C4-2B (cell line): Measurements from ENCODE around the gene BRD4.

Source experiments
- H3K27ac ChIP-seq: fragments of 450-650 bp; 2 replicates; pipeline ENCODE4 v1.5.1; 2017
- ZFX ChIP-seq: fragments of 450-650 bp; IDR thresholded peaks from 2 replicates; pipeline ENCODE4 v1.6.1; 2017
- TF ChIP-seq, protein P1 (sequence below): fragments of 450-650 bp; conservative IDR thresholded peaks from 2 replicates; pipeline ENCODE4 v1.5.1; 2017; ENCODE audit warnings: mild to moderate bottlenecking

BRD4 gene

DNA sequence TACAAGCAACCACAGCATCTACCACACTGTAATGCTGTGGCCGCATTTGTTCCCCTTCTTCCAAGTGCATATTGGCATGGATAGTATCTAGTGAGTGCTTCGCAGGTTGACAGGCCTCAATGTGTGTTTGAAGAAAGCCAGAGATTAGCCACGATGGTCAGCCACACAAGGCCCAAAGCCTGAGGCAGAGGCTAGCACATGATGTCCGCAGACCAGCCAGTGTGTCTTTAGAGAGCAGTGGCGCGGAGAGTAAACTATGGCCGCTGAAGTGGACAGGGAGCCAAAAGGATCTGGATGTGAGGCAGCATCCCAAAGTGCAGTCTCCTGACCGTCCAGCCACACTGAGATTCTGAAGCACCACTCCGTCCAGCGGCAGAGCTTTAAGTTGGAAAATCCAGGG, 36.0 kb downstream of the BRD4 start:
- peak overlapping the region; percentile 56 for H3K27ac ChIP-seq
- no peak for TF ChIP-seq ZFX
- TF ChIP-seq, protein P1, sequence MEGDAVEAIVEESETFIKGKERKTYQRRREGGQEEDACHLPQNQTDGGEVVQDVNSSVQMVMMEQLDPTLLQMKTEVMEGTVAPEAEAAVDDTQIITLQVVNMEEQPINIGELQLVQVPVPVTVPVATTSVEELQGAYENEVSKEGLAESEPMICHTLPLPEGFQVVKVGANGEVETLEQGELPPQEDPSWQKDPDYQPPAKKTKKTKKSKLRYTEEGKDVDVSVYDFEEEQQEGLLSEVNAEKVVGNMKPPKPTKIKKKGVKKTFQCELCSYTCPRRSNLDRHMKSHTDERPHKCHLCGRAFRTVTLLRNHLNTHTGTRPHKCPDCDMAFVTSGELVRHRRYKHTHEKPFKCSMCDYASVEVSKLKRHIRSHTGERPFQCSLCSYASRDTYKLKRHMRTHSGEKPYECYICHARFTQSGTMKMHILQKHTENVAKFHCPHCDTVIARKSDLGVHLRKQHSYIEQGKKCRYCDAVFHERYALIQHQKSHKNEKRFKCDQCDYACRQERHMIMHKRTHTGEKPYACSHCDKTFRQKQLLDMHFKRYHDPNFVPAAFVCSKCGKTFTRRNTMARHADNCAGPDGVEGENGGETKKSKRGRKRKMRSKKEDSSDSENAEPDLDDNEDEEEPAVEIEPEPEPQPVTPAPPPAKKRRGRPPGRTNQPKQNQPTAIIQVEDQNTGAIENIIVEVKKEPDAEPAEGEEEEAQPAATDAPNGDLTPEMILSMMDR: no peak

DNA sequence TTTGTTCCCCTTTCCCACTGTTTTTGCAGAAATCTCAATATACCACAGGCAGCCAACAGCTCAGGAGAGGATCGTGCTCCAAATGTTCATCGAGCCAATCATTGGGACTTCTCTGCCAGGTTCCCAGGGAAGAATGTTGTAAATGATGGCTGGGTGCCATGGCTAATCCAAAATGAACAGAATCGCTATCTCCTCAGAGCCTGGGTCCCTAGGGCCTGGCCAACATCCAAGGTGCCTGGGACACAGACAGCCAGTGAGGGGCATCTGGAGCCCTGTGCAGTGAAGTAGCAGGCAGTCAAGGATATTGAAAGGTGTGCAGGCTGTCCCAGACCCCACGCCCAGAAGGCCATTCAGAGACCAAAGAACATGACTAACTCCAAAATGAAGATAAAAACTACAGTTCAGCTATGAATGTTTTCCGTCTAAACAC, 37.8 kb downstream of the BRD4 start:
- no peak overlapping the region; the same call in 1 of the 2 replicates for H3K27ac ChIP-seq
- TF ChIP-seq, protein P1: no peak
- TF ChIP-seq ZFX: no peak

DNA sequence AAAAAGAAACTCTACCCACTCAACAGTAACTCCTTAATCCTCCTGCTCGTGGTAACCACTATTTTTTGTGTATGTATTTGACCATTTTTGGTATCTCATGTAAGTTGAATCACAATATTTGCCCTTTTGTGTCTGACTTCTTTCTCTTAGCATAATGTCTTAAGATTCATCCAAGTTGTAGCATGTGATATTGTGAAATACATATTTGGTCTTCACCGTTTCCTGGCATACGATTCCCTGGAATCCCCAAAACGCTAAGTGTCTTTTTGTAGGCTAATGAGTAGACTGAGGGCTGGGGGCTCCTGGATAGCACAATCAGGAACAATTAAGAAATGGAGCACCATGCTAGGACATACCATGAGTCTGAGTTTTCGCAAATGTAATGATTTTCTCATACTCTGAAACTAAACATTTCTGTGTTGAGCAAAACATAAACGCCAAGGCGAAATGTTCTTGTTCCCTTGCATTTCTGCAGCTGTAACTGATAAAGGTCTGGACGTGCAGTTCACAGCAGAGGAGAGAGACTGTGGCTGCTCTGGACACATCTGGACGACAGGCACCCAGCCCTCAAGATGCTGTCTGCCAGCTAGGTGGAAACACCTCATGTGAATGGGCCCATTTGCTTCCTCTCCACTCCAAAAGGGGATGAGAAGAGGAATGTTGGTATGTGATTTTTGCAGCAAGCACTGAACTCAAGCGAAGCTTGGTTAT, 38.4 kb downstream of the BRD4 start:
- H3K27ac ChIP-seq: no peak overlapping the region; the same call in 1 of the 2 replicates
- TF ChIP-seq, protein P1: no peak
- no peak for TF ChIP-seq ZFX

DNA sequence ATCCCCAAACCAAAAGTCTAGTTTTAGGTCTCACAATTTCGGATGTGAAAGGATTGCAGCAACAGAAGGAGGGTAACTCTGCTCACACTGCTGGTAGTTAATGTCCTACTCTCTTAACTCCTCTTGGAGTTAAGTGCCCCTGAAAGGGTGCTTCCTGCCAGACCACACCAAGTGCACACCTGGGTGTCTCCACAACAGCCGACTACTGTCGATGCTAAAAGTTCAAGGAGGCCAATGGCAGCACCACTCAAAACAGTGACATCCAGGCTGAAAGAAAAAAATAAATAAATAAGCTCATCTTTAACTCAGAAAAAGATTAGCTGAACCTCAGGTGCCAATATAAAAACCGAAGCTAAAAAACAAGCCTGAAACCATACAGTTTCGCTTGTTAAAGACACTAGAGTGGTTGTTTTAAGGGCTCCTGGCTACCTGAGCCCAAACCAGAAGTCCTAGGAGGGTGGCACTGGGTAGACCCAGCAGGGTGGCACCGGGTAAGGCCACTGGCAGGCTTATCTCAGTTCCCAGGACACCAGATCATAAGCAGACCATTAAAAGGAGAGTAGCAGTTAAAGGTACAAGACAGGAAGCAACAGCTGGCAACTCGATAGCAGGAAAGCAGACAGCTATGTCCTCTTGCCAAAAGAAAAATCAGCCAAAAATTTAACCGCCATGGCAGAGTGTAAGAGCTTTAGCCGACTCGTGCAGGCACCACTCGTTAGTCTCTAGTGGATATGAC, 39.3 kb downstream of the BRD4 start:
- TF ChIP-seq ZFX: no peak
- TF ChIP-seq, protein P1: no peak
- no peak overlapping the region; the same call in 1 of the 2 replicates for H3K27ac ChIP-seq

DNA sequence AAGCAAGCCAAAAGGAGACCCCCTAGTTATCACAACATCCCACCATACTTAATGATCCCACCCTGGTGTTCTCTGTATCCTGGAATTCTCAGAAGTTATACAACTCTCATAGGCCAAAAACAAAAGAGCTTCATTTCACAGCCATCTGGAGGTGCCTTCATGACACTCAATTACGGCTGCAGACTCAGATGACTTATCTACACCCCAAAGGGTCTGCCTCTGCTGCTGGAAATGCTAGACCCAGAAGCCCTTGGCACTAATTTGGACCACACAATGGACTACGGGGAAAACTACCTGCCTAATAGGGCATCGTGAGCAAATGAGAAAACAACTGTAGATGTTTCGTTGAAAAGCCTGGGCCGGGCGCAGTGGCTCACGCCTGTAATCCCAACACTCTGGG, 40.2 kb downstream of the BRD4 start:
- no peak for TF ChIP-seq ZFX
- TF ChIP-seq, protein P1: no peak
- H3K27ac ChIP-seq: no peak overlapping the region

DNA sequence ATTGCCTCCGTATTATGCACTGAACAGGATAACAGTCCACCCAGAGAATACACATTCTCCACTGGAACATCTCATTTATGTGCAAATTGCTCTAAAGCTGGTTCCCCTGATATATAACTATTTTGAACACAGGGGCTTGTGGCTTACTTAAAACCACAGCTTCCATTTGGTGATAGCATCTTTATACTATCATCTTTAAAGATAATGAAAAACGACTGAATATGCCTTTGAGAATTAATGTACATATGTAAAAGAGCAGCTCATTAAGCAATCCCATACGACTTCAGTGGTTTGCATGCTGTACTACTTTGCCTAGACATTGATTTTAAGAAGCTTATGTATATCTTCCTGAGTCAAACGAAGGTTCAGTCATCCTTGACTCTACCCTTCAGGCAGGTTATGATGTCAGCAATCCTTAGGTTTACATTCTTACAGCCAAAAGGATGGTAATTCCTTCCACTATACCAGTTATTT, 40.8 kb downstream of the BRD4 start:
- no peak overlapping the region for H3K27ac ChIP-seq
- TF ChIP-seq, protein P1: no peak
- TF ChIP-seq ZFX: no peak

DNA sequence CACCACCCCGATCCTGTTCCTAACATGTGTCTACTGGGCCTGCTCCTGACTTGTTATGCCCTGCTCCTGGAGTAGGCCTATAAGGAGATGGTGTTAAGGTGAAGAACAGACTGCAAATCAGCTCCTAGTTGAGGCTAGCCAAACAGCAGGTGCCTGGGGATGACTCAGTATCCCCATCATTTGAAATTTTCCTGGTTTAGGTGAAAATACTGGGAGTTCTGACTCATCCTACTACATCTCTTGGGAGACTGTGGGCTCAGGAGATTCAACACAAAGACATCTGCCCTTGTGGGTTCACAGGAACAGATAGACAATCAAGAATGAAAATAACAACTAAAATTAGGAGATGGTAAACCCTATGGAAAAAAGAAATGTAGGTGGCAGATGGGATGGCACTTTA, 41.2 kb downstream of the BRD4 start:
- TF ChIP-seq, protein P1: no peak
- TF ChIP-seq ZFX: no peak
- no peak overlapping the region for H3K27ac ChIP-seq
